ENCODE results near the gene OXER1.

DNA sequence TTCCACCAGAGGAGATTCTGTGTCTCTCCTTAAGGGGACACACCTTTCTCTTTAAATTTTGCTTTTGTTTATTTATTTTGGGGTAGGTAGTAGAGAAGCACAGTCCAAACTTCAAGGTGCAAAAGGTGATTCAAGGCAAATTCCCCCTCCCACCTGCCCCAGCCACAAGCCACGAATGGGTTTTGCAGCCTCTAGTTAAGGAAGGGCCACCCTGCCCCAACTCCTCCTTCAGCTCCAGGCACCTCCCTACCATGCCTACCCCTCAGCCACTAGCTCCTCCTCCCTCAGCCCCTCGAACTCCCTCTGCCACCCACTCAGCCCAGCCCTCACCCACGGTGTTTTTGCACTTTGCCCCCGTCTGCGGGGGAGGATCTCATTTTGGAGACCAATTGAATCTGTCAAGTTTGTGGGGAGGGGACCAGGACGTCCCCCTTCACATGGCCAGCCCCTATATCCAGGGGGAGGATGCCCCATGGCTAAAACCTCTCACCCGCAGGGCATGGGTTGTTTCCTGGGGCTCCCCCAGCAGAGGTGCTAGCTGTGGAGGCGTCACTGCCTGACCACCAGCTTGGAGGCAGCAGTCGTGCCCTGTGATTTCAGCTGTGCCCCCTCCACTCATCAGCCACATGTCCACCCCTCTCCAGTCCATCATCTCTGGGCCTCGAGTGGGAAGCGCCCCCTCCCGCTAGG, 24.0 kb upstream of the OXER1 start:
- TF ChIP-seq, protein P1, sequence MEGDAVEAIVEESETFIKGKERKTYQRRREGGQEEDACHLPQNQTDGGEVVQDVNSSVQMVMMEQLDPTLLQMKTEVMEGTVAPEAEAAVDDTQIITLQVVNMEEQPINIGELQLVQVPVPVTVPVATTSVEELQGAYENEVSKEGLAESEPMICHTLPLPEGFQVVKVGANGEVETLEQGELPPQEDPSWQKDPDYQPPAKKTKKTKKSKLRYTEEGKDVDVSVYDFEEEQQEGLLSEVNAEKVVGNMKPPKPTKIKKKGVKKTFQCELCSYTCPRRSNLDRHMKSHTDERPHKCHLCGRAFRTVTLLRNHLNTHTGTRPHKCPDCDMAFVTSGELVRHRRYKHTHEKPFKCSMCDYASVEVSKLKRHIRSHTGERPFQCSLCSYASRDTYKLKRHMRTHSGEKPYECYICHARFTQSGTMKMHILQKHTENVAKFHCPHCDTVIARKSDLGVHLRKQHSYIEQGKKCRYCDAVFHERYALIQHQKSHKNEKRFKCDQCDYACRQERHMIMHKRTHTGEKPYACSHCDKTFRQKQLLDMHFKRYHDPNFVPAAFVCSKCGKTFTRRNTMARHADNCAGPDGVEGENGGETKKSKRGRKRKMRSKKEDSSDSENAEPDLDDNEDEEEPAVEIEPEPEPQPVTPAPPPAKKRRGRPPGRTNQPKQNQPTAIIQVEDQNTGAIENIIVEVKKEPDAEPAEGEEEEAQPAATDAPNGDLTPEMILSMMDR (IDR thresholded peaks at IDR 0.05) = no peak
- no peak for TF ChIP-seq ZFX (IDR thresholded peaks at IDR 0.05; ENCODE audit: borderline replicate concordance)

Data from 22Rv1 (cell line).